OCI-LY7 (cell line): ENCODE results near the gene TDRD1.

ENCODE experiments used
- EZH2phosphoT487 ChIP-seq: fragments of 200-600 bp; sonication (generic); IDR thresholded peaks from 2 replicates; pipeline ENCODE4 v1.6.1; 2018; ENCODE audit warnings: low read depth, borderline replicate concordance, mild to moderate bottlenecking, mixed run types, antibody characterized with exemption, low read length, moderate library complexity, mixed read lengths
- TF ChIP-seq, protein P1 (sequence below): fragments of 200-600 bp; sonication (generic); conservative IDR thresholded peaks from 2 replicates; pipeline ENCODE4 v1.5.1; 2014; ENCODE audit warnings: mild to moderate bottlenecking, antibody characterized with exemption, low read length, moderate library complexity, mixed read lengths

DNA sequence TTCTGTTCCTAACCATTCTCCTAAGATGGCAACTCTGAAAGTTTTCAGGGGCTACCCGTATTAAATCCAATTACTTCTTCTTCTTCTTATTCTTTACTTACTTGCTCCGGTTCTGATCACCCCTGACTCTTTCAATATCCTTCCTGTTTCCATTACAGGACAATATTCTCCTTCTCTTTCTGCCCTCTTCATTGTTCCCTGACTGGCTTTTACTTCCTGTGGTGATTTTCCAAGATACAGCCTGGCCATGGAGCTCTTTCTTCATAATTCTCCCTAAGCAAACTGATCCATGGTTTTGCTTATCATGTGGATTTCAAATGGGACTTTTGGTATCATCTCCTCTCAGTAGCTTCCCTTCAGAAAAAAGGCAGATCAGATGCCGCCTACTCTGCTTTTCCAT, 40.6 kb upstream of the TDRD1 start:
- TF ChIP-seq, protein P1, sequence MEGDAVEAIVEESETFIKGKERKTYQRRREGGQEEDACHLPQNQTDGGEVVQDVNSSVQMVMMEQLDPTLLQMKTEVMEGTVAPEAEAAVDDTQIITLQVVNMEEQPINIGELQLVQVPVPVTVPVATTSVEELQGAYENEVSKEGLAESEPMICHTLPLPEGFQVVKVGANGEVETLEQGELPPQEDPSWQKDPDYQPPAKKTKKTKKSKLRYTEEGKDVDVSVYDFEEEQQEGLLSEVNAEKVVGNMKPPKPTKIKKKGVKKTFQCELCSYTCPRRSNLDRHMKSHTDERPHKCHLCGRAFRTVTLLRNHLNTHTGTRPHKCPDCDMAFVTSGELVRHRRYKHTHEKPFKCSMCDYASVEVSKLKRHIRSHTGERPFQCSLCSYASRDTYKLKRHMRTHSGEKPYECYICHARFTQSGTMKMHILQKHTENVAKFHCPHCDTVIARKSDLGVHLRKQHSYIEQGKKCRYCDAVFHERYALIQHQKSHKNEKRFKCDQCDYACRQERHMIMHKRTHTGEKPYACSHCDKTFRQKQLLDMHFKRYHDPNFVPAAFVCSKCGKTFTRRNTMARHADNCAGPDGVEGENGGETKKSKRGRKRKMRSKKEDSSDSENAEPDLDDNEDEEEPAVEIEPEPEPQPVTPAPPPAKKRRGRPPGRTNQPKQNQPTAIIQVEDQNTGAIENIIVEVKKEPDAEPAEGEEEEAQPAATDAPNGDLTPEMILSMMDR = no peak
- no peak for TF ChIP-seq EZH2phosphoT487
